Parathyroid adenoma (tissue), 2 donors: ENCODE data around the gene ABHD1.

Source experiments
- H2AFZ ChIP-seq: fragments of 300-600 bp; sonication (generic); one replicate; pipeline ENCODE4 v1.7.0; 2017; ENCODE audit warnings: antibody characterized with exemption, mild to moderate bottlenecking
- H3K27ac ChIP-seq: fragments of 300-600 bp; sonication (generic); one replicate; pipeline ENCODE4 v1.7.0; 2017
- H3K27me3 ChIP-seq: fragments of 300-600 bp; sonication (generic); one replicate; pipeline ENCODE4 v1.7.0; 2017; ENCODE audit warnings: low read length; ENCODE audit not compliant: control insufficient read depth, insufficient read depth
- H3K36me3 ChIP-seq: fragments of 300-600 bp; sonication (generic); one replicate; pipeline ENCODE4 v1.7.0; 2017; ENCODE audit warnings: low read length; ENCODE audit not compliant: control insufficient read depth, insufficient read depth
- H3K4me1 ChIP-seq: fragments of 300-600 bp; sonication (generic); one replicate; pipeline ENCODE4 v1.7.0; 2017; ENCODE audit warnings: control low read depth
- H3K4me2 ChIP-seq: fragments of 300-600 bp; sonication (generic); one replicate; pipeline ENCODE4 v1.7.0; 2017; ENCODE audit warnings: low read length
- H3K4me3 ChIP-seq: fragments of 300-600 bp; sonication (generic); one replicate; pipeline ENCODE4 v1.7.0; 2017; ENCODE audit warnings: low read depth, low read length
- H3K79me2 ChIP-seq: fragments of 300-600 bp; sonication (generic); one replicate; pipeline ENCODE4 v1.7.0; 2017; ENCODE audit warnings: control low read depth
- H3K9ac ChIP-seq: fragments of 300-600 bp; sonication (generic); one replicate; pipeline ENCODE4 v1.7.0; 2017; ENCODE audit warnings: mild to moderate bottlenecking
- H3K9me3 ChIP-seq: fragments of 300-600 bp; sonication (generic); one replicate; pipeline ENCODE4 v1.7.0; 2017; ENCODE audit warnings: low read length; ENCODE audit not compliant: control insufficient read depth
- CTCF ChIP-seq: fragments of 300-600 bp; sonication (generic); IDR thresholded peaks from one replicate; pipeline ENCODE4 v1.7.0; 2017; ENCODE audit warnings: antibody characterized with exemption, mild to moderate bottlenecking
- donor health status: primary hyperparathyroidism.

Gene ABHD1

GRCh38 chr2:27095745-27096651, 27.6 kb upstream of the ABHD1 start:
- H3K9ac ChIP-seq: no peak overlapping the region
- H3K4me1 ChIP-seq: peaks cover 27% of the 10 kb centered on the region
- H3K27me3 ChIP-seq: no peaks in the 10 kb centered on the region
- no peak overlapping the region for H3K4me3 ChIP-seq
- peak overlapping the region; percentile 70 for H2AFZ ChIP-seq
- no peak overlapping the region for H3K27ac ChIP-seq
- H3K36me3 ChIP-seq: no peaks in the 10 kb centered on the region
- no peak overlapping the region for H3K4me2 ChIP-seq
- no peaks in the 10 kb centered on the region for H3K9me3 ChIP-seq
- no peak for TF ChIP-seq CTCF
- H3K79me2 ChIP-seq: no peaks in the 10 kb centered on the region

GRCh38 chr2:27096748-27097297, 26.8 kb upstream of the ABHD1 start:
- Histone ChIP-seq H3K27ac (no peak overlapping the region), H3K4me1 (peaks cover 24% of the 10 kb centered on the region)

GRCh38 chr2:27097341-27097740, 26.3 kb upstream of the ABHD1 start:
- Histone ChIP-seq H2AFZ (no peak overlapping the region), H3K27me3 (no peaks in the 10 kb centered on the region), H3K4me2 (no peak overlapping the region), H3K9ac (no peak overlapping the region), H3K79me2 (no peaks in the 10 kb centered on the region), H3K4me3 (no peak overlapping the region), H3K9me3 (no peaks in the 10 kb centered on the region), H3K36me3 (no peaks in the 10 kb centered on the region), H3K27ac (no peak overlapping the region), H3K4me1 (peaks cover 21% of the 10 kb centered on the region)
- TF ChIP-seq CTCF: no peak

More at GRCh38 chr2:27096748-27097297, 26.8 kb upstream of the ABHD1 start:
- Histone ChIP-seq H3K4me3 (no peak overlapping the region), H3K9me3 (no peaks in the 10 kb centered on the region), H3K4me2 (no peak overlapping the region), H3K36me3 (no peaks in the 10 kb centered on the region), H3K79me2 (no peaks in the 10 kb centered on the region), H3K9ac (no peak overlapping the region), H2AFZ (no peak overlapping the region), H3K27me3 (no peaks in the 10 kb centered on the region)
- TF ChIP-seq CTCF: no peak

- no peak for TF ChIP-seq CTCF
- no peak overlapping the region for H3K4me3 ChIP-seq
- H3K79me2 ChIP-seq: no peaks in the 10 kb centered on the region
- H3K36me3 ChIP-seq: no peaks in the 10 kb centered on the region
- H3K9me3 ChIP-seq: no peaks in the 10 kb centered on the region
- H3K27me3 ChIP-seq: no peaks in the 10 kb centered on the region
- no peak overlapping the region for H2AFZ ChIP-seq
- no peak overlapping the region for H3K27ac ChIP-seq
- H3K4me2 ChIP-seq: no peak overlapping the region
- H3K9ac ChIP-seq: no peak overlapping the region
- H3K4me1 ChIP-seq: peaks cover 7% of the 10 kb centered on the region
Observed at GRCh38 chr2:27099334-27099955, 24.2 kb upstream of the ABHD1 start.
